Lower lobe of right lung (tissue), 2 donors: ENCODE measurements around the gene CEP89. TPM values are rescaled to one million over a fixed set of nuclear protein-coding genes. Genes with fewer than 3 reads are reported as not detected.

Source experiments
- ATAC-seq, 2 donors: fragments of 200-7000 bp; cut with Tn5 transposase; one replicate each; pipeline ENCODE4 v1.9.1; 2020 to 2022; ENCODE audit warnings: mild to moderate bottlenecking in 2 of 2, moderate library complexity in 2 of 2
- DNase-seq: peaks from one replicate; pipeline ENCODE4 v3.0.0-alpha.2; 2020
- H3K27ac ChIP-seq: fragments of 200-600 bp; one replicate; pipeline ENCODE4 v1.8.0; 2022
- H3K27me3 ChIP-seq: fragments of 200-600 bp; one replicate; pipeline ENCODE4 v1.8.0; 2022; ENCODE audit warnings: low read depth
- H3K36me3 ChIP-seq: fragments of 200-600 bp; one replicate; pipeline ENCODE4 v1.8.0; 2022; ENCODE audit warnings: mild to moderate bottlenecking
- H3K4me1 ChIP-seq: fragments of 200-600 bp; one replicate; pipeline ENCODE4 v1.8.0; 2022
- H3K4me3 ChIP-seq: fragments of 200-600 bp; one replicate; pipeline ENCODE4 v1.8.0; 2022; ENCODE audit warnings: mild to moderate bottlenecking
- H3K9me3 ChIP-seq: fragments of 200-600 bp; one replicate; pipeline ENCODE4 v1.8.0; 2022
- CTCF ChIP-seq: fragments of 200-600 bp; IDR thresholded peaks from one replicate; pipeline ENCODE4 v1.8.0; 2022; ENCODE audit warnings: antibody characterized with exemption, mild to moderate bottlenecking
- intact Hi-C: fragments of 100-400 bp; cut with DNase I; formaldehyde crosslinking; loops from one replicate; pipeline ENCODE4 v1.11.0; 2022
- total RNA-seq: library from RNA; stranded (reverse); fragmentation: NEBNext Ultra II Directional; extraction: Animal tissue kit (Norgen Biotek cat#: 25700); gene quantifications from one replicate; pipeline ENCODE4 v1.2.1, GENCODE V29; 2021
- donor health status: DM: no; HTN: yes; CAD: no; lungs with severe emphysema.

CEP89 gene
- total RNA-seq, 1 donor from 2014 or later, result 19.8 TPM

GRCh38 chr19:32876919-32877285 lies 94.9 kb downstream of the CEP89 start:
- ATAC-seq (no peak), DNase-seq (no peak)
- Histone ChIP-seq H3K36me3 (peaks cover 30% of the 10 kb centered on the region), H3K4me1 (no peaks in the 10 kb centered on the region), H3K4me3 (no peak overlapping the region), H3K9me3 (no peaks in the 10 kb centered on the region), H3K27me3 (no peaks in the 10 kb centered on the region), H3K27ac (no peak overlapping the region)
- TF ChIP-seq CTCF, result no peak
- intact Hi-C loops, result no loop called here

GRCh38 chr19:32876236-32876918 lies 95.4 kb downstream of the CEP89 start:
- Histone ChIP-seq H3K9me3 (no peaks in the 10 kb centered on the region), H3K27me3 (no peaks in the 10 kb centered on the region), H3K27ac (no peak overlapping the region), H3K4me3 (no peak overlapping the region), H3K36me3 (peaks cover 25% of the 10 kb centered on the region), H3K4me1 (no peaks in the 10 kb centered on the region)
- intact Hi-C loops, result no loop called here
- DNase-seq (no peak), ATAC-seq (no peak)
- TF ChIP-seq CTCF, result no peak

- DNase-seq, result no peak
- no peak overlapping the region for H3K4me3 ChIP-seq
These were observed 96.3 kb downstream of the CEP89 start for GRCh38 chr19:32875428-32875827.

GRCh38 chr19:32874605-32875004 lies 97.2 kb downstream of the CEP89 start:
- DNase-seq (no peak), ATAC-seq (no peak)
- no peaks in the 10 kb centered on the region for H3K27me3 ChIP-seq
- peaks cover 14% of the 10 kb centered on the region for H3K36me3 ChIP-seq
- no peak overlapping the region for H3K4me3 ChIP-seq
- no peak overlapping the region for H3K27ac ChIP-seq
- no peaks in the 10 kb centered on the region for H3K4me1 ChIP-seq
- TF ChIP-seq CTCF, result no peak
- intact Hi-C loops, result no loop called here
- no peaks in the 10 kb centered on the region for H3K9me3 ChIP-seq

More at GRCh38 chr19:32875428-32875827, 96.3 kb downstream of the CEP89 start:
- H3K9me3 ChIP-seq, result no peaks in the 10 kb centered on the region
- no peak for TF ChIP-seq CTCF
- peaks cover 19% of the 10 kb centered on the region for H3K36me3 ChIP-seq
- intact Hi-C loops, result no loop called here
- ATAC-seq, result no peak
- H3K4me1 ChIP-seq, result no peaks in the 10 kb centered on the region
- H3K27me3 ChIP-seq, result no peaks in the 10 kb centered on the region
- H3K27ac ChIP-seq, result no peak overlapping the region

- DNase-seq (no peak), ATAC-seq (no peak)
- no peak overlapping the region for H3K4me3 ChIP-seq
- no peaks in the 10 kb centered on the region for H3K9me3 ChIP-seq
- H3K4me1 ChIP-seq, result no peaks in the 10 kb centered on the region
- H3K27ac ChIP-seq, result no peak overlapping the region
- intact Hi-C loops, result no loop called here
- no peak for TF ChIP-seq CTCF
- no peaks in the 10 kb centered on the region for H3K27me3 ChIP-seq
- H3K36me3 ChIP-seq, result peaks cover 5% of the 10 kb centered on the region
These were observed 98.4 kb downstream of the CEP89 start for GRCh38 chr19:32873247-32873959.
